PFSK-1 (cell line): ENCODE measurements around the gene SETBP1.

Experiments used
- FOXP2 ChIP-seq: optimal IDR thresholded peaks from 2 replicates; pipeline ENCODE3; 2011; ENCODE audit warnings: borderline replicate concordance, control low read depth, inconsistent platforms; ENCODE audit not compliant: insufficient read depth; ENCODE audit errors: extremely low read length, extremely low read depth
- POLR2AphosphoS5 ChIP-seq: IDR thresholded peaks from 2 replicates; pipeline ENCODE4 v1.6.1; 2012; ENCODE audit warnings: low read depth, mild to moderate bottlenecking, control low read depth, low read length, moderate library complexity
- REST ChIP-seq, 2 experiments: IDR thresholded peaks; 2 replicates each; pipeline versions ENCODE4 v1.6.1 to v1.8.0; 2011 to 2012; ENCODE audit warnings: low read depth in 2 of 2, low read length in 2 of 2, control low read depth in 1 of 2, inconsistent platforms in 1 of 2, mild to moderate bottlenecking in 1 of 2, moderate library complexity in 1 of 2; ENCODE audit not compliant: insufficient read depth in 1 of 2
- SIN3A ChIP-seq: IDR thresholded peaks from 2 replicates; pipeline ENCODE4 v1.6.1; 2012; ENCODE audit warnings: mild to moderate bottlenecking, low read length, moderate library complexity, borderline replicate concordance; ENCODE audit not compliant: insufficient read depth
- TAF1 ChIP-seq: IDR thresholded peaks from 2 replicates; pipeline ENCODE4 v1.6.1; 2012; ENCODE audit warnings: low read length, control low read depth, borderline replicate concordance; ENCODE audit not compliant: insufficient read depth

The SETBP1 gene

GRCh38 chr18:45049578-45050319, 369.1 kb downstream of the SETBP1 start:
- no peak for TF ChIP-seq SIN3A
- no peak for TF ChIP-seq TAF1
- TF ChIP-seq REST (IDR thresholded peaks at IDR 0.05; ENCODE audit: insufficient read depth in 1 of 2, low read depth in 2 of 2, low read length in 2 of 2): no peak
- TF ChIP-seq POLR2AphosphoS5: no peak
- no peak for TF ChIP-seq FOXP2

GRCh38 chr18:45050712-45051601, 370.3 kb downstream of the SETBP1 start:
- TF ChIP-seq REST (IDR thresholded peaks at IDR 0.05; ENCODE audit: insufficient read depth in 1 of 2, low read depth in 2 of 2, low read length in 2 of 2): peak in 1 of 2 experiments; percentile 24; a peak in 1 of 4 replicates
- peak; percentile 46; the same call in 1 of the 2 replicates for TF ChIP-seq TAF1
- peak; percentile 81; the same call in 1 of the 2 replicates for TF ChIP-seq SIN3A
- peak; percentile 27; the same call in 1 of the 2 replicates for TF ChIP-seq POLR2AphosphoS5
- TF ChIP-seq FOXP2: no peak

- no peak for TF ChIP-seq FOXP2
These were observed 373.9 kb downstream of the SETBP1 start for GRCh38 chr18:45054636-45055035.

- TF ChIP-seq SIN3A (no peak), TAF1 (no peak), POLR2AphosphoS5 (no peak), FOXP2 (no peak), REST (IDR thresholded peaks at IDR 0.05; ENCODE audit: insufficient read depth in 1 of 2, low read depth in 2 of 2, low read length in 2 of 2) (no peak)
These were observed 375.1 kb downstream of the SETBP1 start for GRCh38 chr18:45055811-45056210.

GRCh38 chr18:45056926-45057325, 376.2 kb downstream of the SETBP1 start:
- TF ChIP-seq REST (IDR thresholded peaks at IDR 0.05; ENCODE audit: insufficient read depth in 1 of 2, low read depth in 2 of 2, low read length in 2 of 2) (no peak), FOXP2 (no peak), SIN3A (no peak), TAF1 (no peak), POLR2AphosphoS5 (no peak)
